ENCODE results near the gene SMOC1.

DNA sequence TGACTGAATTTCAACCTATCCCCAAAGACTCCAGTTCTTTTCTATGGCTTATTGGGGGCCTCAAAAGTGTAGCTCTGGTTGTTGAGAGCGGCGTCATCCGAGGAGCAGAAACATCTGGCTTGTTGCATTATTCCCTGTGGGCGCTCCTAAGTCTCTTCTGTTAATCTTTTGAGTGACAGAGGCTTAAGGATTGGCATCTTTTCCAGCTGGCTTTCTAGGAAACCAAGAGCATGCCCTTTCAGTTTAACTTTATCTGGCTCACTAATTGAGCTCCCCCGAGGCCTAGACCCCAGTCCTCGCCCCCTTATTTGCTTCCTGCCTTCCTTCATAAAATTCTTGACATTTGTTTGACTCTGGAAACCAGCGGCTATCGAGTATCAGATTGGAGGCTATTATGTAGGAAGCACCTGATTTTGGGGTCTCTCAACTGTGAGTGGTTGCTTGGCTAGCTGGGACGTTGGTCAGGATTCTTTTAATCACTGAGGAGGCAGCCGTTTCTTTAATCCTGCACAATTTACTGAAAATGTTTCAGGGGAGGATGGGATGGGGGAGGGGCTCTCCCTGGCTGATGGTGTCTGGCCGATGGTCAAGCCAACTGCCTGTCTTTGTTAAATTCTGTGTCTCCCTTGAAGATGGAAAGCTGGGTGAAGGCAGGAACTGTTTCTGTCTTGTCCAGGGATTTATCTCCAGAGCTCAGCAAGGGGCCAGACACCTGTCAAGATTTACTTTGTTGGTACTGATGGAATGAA is 3.1 kb downstream of the SMOC1 start:
- no peak for TF ChIP-seq EZH2 (IDR thresholded peaks at IDR 0.05; ENCODE audit: insufficient read depth, poor library complexity, severe bottlenecking)
- TF ChIP-seq EZH2phosphoT487 (IDR thresholded peaks at IDR 0.05; ENCODE audit: insufficient read depth, low read depth), result no peak

Data from GM23248 (cell line).